Measurements from ENCODE around the gene EHMT2. TPM values are rescaled to one million over a fixed set of nuclear protein-coding genes. Genes with fewer than 3 reads are reported as not detected.

The EHMT2 gene
- total and polyA plus RNA-seq, 2 of the 13 experiments (the other 11 are each of a cell fraction or from before 2014, with no cell fraction given), result 55.2 to 69.2 TPM

DNA sequence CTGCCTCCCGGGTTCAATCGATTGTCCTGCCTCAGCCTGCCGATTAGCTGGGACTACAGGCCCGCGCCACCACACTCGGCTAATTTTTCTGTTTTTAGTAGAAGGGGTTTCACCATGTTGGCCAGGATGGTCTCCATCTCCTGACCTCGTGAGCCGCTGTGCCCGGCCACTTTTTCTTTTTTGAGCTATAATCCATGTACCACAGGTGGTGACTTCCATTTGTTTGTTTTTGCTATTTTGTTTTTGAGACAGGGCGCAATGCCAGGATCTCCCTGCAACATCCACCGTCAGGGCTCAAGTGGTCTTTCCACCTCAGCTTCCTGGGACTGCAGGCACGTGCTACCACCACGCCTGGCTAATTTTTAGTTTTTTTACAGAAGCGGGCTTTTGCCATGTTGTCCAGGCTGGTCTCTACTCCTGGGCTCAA lies 61.4 kb downstream of the EHMT2 start (continued):
- TF ChIP-seq RFXAP (CRISPR knock-in tag; IDR thresholded peaks at IDR 0.05; ENCODE audit: borderline replicate concordance), result no peak
- TF ChIP-seq ZNF678 (CRISPR knock-in tag; IDR thresholded peaks at IDR 0.05), result no peak

DNA sequence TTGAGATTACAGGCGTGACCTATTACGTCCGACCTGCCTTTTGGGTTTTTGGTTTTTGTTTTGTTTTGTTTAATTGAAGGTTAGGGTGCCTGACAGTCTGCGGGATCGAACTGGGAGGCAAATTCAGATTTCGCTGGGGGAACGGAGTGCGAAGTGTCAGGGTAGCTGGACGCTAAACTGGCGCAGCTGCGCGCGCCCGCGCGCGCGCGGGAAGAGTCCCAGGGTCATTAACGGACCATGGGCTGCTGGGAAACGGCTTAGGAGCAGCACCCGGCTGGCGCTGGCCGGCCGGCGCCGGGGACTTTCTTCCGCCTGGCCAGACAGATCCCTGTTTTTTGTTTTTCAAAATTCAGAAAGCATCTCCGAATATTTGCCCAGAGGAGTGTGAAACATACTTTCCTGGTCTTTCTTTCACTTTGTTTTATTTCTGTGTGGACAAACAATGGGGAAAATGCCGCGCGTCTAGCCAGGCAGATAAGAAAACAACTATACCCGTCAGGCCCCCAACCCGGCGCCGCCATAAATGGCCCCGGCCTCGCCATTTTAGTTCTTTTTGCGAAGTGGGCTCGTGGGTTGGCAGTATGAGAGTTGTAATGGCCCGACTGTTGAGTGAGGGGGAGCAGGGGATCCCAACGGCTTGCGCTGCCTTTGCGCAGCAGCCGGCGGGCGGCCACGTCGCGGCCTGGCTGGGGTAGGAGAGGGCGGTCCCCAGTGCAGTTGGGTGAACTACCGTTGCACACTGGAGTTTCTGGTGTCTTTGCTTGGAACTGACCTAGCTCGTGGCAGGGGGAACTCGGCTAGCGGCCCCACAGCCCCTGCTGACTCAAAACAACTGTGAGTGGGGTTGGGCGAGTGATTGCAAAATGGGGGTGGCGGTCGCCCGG lies 62.9 kb downstream of the EHMT2 start:
- Histone ChIP-seq H3K27me3 (ENCODE audit: control insufficient read depth in 1 of 2, insufficient read depth in 2 of 2, low read length in 2 of 2) (peaks cover 0 to 2% of the 10 kb centered on the region in 2 experiments; a peak in 1 of 5 replicates), H3K4me1 (ENCODE audit: insufficient read depth, low read length) (peaks cover 56% of the 10 kb centered on the region), H3K36me3 (replicated peaks in 1 of 2; ENCODE audit: control insufficient read depth in 1 of 2, insufficient read depth in 2 of 2, low read length in 2 of 2) (peaks cover 12 to 33% of the 10 kb centered on the region in 2 experiments), H3K4me3 (replicated peaks in 1 of 3; ENCODE audit: insufficient read depth in 1 of 3, low read depth in 2 of 3, low read length in 3 of 3) (peak overlapping the region; percentile 75 to 98 (median 93)), H2AFZ (ENCODE audit: low read length) (no peak overlapping the region), H3K9ac (ENCODE audit: insufficient read depth, low read depth, low read length) (peak overlapping the region; percentile 98), H3K4me2 (ENCODE audit: low read depth, low read length) (peak overlapping the region; percentile 84), H3K27ac (ENCODE audit: extremely low read length, insufficient read depth, low read length) (peak overlapping the region; percentile 93), H3K9me3 (ENCODE audit: low read length) (no peaks in the 10 kb centered on the region), H3K79me2 (ENCODE audit: insufficient read depth, low read length) (peaks cover 63% of the 10 kb centered on the region), H4K20me1 (ENCODE audit: insufficient read depth, low read length) (peaks cover 40% of the 10 kb centered on the region)
- ATAC-seq (peak; percentile 85), FAIRE-seq (peak; percentile 69), DNase-seq (ENCODE audit: low spot score) (peak; percentile 92)
- under 1% methylated on average over 47 of the region's 59 CpGs for WGBS (ENCODE audit: low lambda C conversion rate)
- intact Hi-C loops (cut with micrococcal nuclease; ENCODE audit: unreplicated experiment), result loop anchor here (1.0 to 10.0 kb wide), 6 partner anchors 28 to 292 kb away; partner anchors contain the start of genes CSNK2B, DDX39B, EHMT2 and LY6G5B
- CTCF ChIA-PET (ENCODE audit: low intra/inter-chr PET ratio, low total read pairs), result no interaction called here
- POLR2A ChIA-PET, result interaction anchor here (0.6 to 15.7 kb wide), 40 partner anchors 9 to 288 kb away, joined by 3 to 264 read pairs (median 5); partner anchors contain the start of genes ABHD16A, APOM, C6orf47 and CFB
- in situ Hi-C loops (cut with HindIII; ENCODE audit: extremely low pct_ligation_motif_present, low pct_unique_long_range_greater_than_20kb), result loop anchor here (5.0 kb wide), 1 partner anchor 62 kb away; no protein-coding TSS in a partner anchor
- no TSS peak for BruUV-seq (replicated peaks)
- TF ChIP-seq ZNF615 (CRISPR knock-in tag; IDR thresholded peaks at IDR 0.05; ENCODE audit: borderline replicate concordance) (no peak), ZNF33B (CRISPR knock-in tag; IDR thresholded peaks at IDR 0.05) (peak; percentile 96; the same call in 1 of the 2 replicates), CCAR2 (optimal IDR thresholded peaks at IDR 0.05; ENCODE audit: low read depth, low read length) (no peak), MATR3 (CRISPR knock-in tag; IDR thresholded peaks at IDR 0.05) (no peak), TEAD3 (CRISPR knock-in tag; optimal IDR thresholded peaks at IDR 0.05; ENCODE audit: borderline replicate concordance) (peak; percentile 56), TP53 (CRISPR knock-in tag; conservative IDR thresholded peaks at IDR 0.05) (0 out of 2 replicates have a peak, but pooled peaks have one; percentile 51), PHB2 (IDR thresholded peaks at IDR 0.05; ENCODE audit: partially characterized antibody) (no peak), ZNF207 (IDR thresholded peaks at IDR 0.05; ENCODE audit: borderline replicate concordance) (no peak), MAFG (CRISPR knock-in tag; IDR thresholded peaks at IDR 0.05) (no peak), ZBTB21 (CRISPR knock-in tag; IDR thresholded peaks at IDR 0.05) (no peak; the same call in 1 of the 2 replicates), PHF5A (CRISPR knock-in tag; IDR thresholded peaks at IDR 0.05; ENCODE audit: low read depth, unreplicated experiment) (no peak), ETV6 (CRISPR knock-in tag; conservative IDR thresholded peaks at IDR 0.05) (peak; percentile 86), ZNF605 (CRISPR knock-in tag; IDR thresholded peaks at IDR 0.05) (peak; percentile 83; the same call in 1 of the 2 replicates), STAG1 (CRISPR knock-in tag; IDR thresholded peaks at IDR 0.05) (no peak; the same call in 1 of the 2 replicates)
- TF ChIP-seq, protein P1, sequence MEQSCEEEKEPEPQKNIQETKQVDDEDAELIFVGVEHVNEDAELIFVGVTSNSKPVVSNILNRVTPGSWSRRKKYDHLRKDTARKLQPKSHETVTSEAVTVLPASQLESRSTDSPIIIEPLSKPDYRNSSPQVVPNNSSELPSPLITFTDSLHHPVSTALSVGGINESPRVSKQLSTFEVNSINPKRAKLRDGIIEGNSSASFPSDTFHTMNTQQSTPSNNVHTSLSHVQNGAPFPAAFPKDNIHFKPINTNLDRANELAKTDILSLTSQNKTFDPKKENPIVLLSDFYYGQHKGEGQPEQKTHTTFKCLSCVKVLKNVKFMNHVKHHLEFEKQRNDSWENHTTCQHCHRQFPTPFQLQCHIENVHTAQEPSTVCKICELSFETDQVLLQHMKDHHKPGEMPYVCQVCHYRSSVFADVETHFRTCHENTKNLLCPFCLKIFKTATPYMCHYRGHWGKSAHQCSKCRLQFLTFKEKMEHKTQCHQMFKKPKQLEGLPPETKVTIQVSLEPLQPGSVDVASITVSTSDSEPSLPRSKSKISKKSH (CRISPR knock-in tag; IDR thresholded peaks at IDR 0.05; ENCODE audit: borderline replicate concordance), result peak; percentile 78; the same call in 1 of the 2 replicates
- TF ChIP-seq, protein P2, sequence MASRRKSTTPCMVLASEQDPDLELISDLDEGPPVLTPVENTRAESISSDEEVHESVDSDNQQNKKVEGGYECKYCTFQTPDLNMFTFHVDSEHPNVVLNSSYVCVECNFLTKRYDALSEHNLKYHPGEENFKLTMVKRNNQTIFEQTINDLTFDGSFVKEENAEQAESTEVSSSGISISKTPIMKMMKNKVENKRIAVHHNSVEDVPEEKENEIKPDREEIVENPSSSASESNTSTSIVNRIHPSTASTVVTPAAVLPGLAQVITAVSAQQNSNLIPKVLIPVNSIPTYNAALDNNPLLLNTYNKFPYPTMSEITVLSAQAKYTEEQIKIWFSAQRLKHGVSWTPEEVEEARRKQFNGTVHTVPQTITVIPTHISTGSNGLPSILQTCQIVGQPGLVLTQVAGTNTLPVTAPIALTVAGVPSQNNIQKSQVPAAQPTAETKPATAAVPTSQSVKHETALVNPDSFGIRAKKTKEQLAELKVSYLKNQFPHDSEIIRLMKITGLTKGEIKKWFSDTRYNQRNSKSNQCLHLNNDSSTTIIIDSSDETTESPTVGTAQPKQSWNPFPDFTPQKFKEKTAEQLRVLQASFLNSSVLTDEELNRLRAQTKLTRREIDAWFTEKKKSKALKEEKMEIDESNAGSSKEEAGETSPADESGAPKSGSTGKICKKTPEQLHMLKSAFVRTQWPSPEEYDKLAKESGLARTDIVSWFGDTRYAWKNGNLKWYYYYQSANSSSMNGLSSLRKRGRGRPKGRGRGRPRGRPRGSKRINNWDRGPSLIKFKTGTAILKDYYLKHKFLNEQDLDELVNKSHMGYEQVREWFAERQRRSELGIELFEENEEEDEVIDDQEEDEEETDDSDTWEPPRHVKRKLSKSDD (CRISPR knock-in tag; IDR thresholded peaks at IDR 0.05; ENCODE audit: low read depth), result peak; percentile 77

All from HepG2 (cell line).